OCI-LY7 (cell line): ENCODE data around the gene CENPA. TPM values are rescaled to one million over a fixed set of nuclear protein-coding genes. Genes with fewer than 3 reads are reported as not detected.
A peak's percentile ranks its signal among the peaks of the same experiment; 100 is the strongest.

ENCODE experiments used
- BruUV-seq: library from RNA; stranded (reverse); fragments of 400-500 nt; replicated peaks from 2 replicates; lab custom pipeline; 2021; lab: Mats Ljungman, UMichigan
- CTCF ChIA-PET: fragments of 300-600 bp; sonication (Branson Sonifier 250); formaldehyde crosslinking; loops from one replicate; lab custom pipeline; 2022; ENCODE audit warnings: antibody characterized with exemption; ENCODE audit not compliant: unreplicated experiment; lab: Charles Lee
- POLR2A ChIA-PET: fragments of 300-600 bp; sonication (Branson Sonifier 250); formaldehyde crosslinking; loops from one replicate; lab custom pipeline; 2022; ENCODE audit warnings: antibody characterized with exemption; lab: Charles Lee
- DNase-seq: peaks from one replicate; pipeline ENCODE4 v3.0.0-alpha.2; 2015; ENCODE audit warnings: low spot score
- H2AFZ ChIP-seq: fragments of 200-600 bp; sonication (generic), shearing (Covaris generic); 2 replicates; pipeline ENCODE4 v1.6.1; 2014; ENCODE audit warnings: mild to moderate bottlenecking, antibody characterized with exemption, low read length, moderate library complexity
- H3K27ac ChIP-seq: fragments of 200-600 bp; sonication (generic); 2 replicates; pipeline ENCODE4 v1.5.1; 2014; ENCODE audit warnings: mixed run types, low read depth, mild to moderate bottlenecking, moderate library complexity, low read length, inconsistent platforms; ENCODE audit not compliant: poor library complexity, severe bottlenecking
- H3K36me3 ChIP-seq: fragments of 200-600 bp; sonication (generic); 2 replicates; pipeline ENCODE4 v1.6.1; 2014; ENCODE audit warnings: mild to moderate bottlenecking, antibody characterized with exemption, low read length, moderate library complexity, mixed read lengths; ENCODE audit not compliant: insufficient read depth
- H3K4me1 ChIP-seq: fragments of 200-600 bp; sonication (generic); 2 replicates; pipeline ENCODE4 v1.5.1; 2014; ENCODE audit warnings: mild to moderate bottlenecking, low read length; ENCODE audit not compliant: insufficient read depth, poor library complexity, severe bottlenecking
- H3K4me2 ChIP-seq: fragments of 200-600 bp; sonication (generic); 2 replicates; pipeline ENCODE4 v1.6.1; 2014; ENCODE audit warnings: mild to moderate bottlenecking, low read length
- H3K4me3 ChIP-seq: fragments of 200-600 bp; sonication (generic); 2 replicates; pipeline ENCODE4 v1.5.1; 2014; ENCODE audit warnings: mild to moderate bottlenecking, low read depth, low read length; ENCODE audit not compliant: poor library complexity, severe bottlenecking
- H3K79me2 ChIP-seq: fragments of 200-600 bp; sonication (generic); 2 replicates; pipeline ENCODE4 v1.6.1; 2016; ENCODE audit warnings: low read depth, mild to moderate bottlenecking, low read length, moderate library complexity, mixed read lengths; ENCODE audit not compliant: insufficient read depth
- H3K9me2 ChIP-seq: fragments of 200-600 bp; sonication (generic); 2 replicates; pipeline ENCODE4 v1.6.1; 2016; ENCODE audit warnings: mild to moderate bottlenecking, low read length, mixed read lengths; ENCODE audit not compliant: insufficient read depth
- H3K9me3 ChIP-seq: fragments of 200-600 bp; sonication (generic); 2 replicates; pipeline ENCODE4 v1.6.1; 2014; ENCODE audit warnings: mild to moderate bottlenecking, mixed run types, low read length, mixed read lengths
- H4K20me1 ChIP-seq: fragments of 200-600 bp; sonication (generic); 2 replicates; pipeline ENCODE4 v1.6.1; 2014; ENCODE audit warnings: mild to moderate bottlenecking, antibody characterized with exemption, low read length, moderate library complexity, mixed read lengths; ENCODE audit not compliant: insufficient read depth
- EZH2phosphoT487 ChIP-seq: fragments of 200-600 bp; sonication (generic); IDR thresholded peaks from 2 replicates; pipeline ENCODE4 v1.6.1; 2018; ENCODE audit warnings: low read depth, borderline replicate concordance, mild to moderate bottlenecking, mixed run types, antibody characterized with exemption, low read length, moderate library complexity, mixed read lengths
- intact Hi-C: fragments of 100-400 bp; cut with micrococcal nuclease; formaldehyde crosslinking; loops from one replicate; pipeline ENCODE4 v1.10.0; 2022; ENCODE audit not compliant: unreplicated experiment
- total RNA-seq, 2 experiments: library from RNA; depleted of rRNA in 1 of 2; stranded (reverse); fragments of >200 nt in 1 of 2; shearing (Covaris generic) in 1 of 2; gene quantifications; 2 replicates each; pipeline ENCODE4 v1.2.3, GENCODE V29; 2014 to 2022
- TF ChIP-seq, protein P1 (sequence below): fragments of 200-600 bp; sonication (generic); conservative IDR thresholded peaks from 2 replicates; pipeline ENCODE4 v1.5.1; 2014; ENCODE audit warnings: mild to moderate bottlenecking, antibody characterized with exemption, low read length, moderate library complexity, mixed read lengths

The CENPA gene
- total RNA-seq, 2 experiments from 2014 or later, result 48.2 to 63.6 TPM

DNA sequence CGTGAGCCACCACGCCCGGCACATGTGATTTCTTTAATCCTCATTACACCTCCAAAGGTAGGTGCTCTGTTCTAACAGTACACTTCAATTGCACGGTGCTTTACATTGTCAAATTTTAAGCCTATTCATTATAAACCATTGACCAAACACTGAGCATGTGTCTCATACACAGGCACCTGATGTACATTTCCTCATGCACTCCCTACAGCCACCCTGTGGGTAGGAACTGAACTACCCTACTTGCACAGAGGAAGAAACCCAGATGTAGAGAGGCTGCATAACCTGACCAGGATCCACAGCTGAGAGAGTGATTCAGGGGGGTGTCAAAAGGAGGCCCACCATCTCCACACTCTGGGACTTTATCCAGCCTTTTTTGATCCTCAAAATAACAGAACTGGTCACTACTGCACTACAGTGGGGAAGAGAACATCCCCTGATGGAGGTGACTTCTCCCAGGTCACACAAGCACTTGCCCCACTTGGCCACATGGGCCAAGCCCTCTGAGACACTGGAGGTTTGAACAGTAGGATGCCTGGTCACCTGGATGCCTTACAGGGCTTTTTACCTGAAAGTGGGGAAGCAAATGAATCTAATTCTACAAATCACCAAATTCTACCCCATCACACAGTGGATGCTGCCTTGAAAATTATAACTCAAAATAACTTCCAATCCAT, 55.2 kb downstream of the CENPA start:
- DNase-seq, result peak; percentile 22
- intact Hi-C loops, result no loop called here
- Histone ChIP-seq H2AFZ (no peak overlapping the region), H3K36me3 (no peaks in the 10 kb centered on the region), H3K9me3 (no peaks in the 10 kb centered on the region), H3K4me1 (no peaks in the 10 kb centered on the region), H3K9me2 (no peaks in the 10 kb centered on the region), H3K4me2 (no peak overlapping the region), H3K79me2 (no peaks in the 10 kb centered on the region), H3K4me3 (no peak overlapping the region), H3K27ac (no peak overlapping the region), H4K20me1 (no peaks in the 10 kb centered on the region)
- TF ChIP-seq EZH2phosphoT487, result no peak
- TF ChIP-seq, protein P1, sequence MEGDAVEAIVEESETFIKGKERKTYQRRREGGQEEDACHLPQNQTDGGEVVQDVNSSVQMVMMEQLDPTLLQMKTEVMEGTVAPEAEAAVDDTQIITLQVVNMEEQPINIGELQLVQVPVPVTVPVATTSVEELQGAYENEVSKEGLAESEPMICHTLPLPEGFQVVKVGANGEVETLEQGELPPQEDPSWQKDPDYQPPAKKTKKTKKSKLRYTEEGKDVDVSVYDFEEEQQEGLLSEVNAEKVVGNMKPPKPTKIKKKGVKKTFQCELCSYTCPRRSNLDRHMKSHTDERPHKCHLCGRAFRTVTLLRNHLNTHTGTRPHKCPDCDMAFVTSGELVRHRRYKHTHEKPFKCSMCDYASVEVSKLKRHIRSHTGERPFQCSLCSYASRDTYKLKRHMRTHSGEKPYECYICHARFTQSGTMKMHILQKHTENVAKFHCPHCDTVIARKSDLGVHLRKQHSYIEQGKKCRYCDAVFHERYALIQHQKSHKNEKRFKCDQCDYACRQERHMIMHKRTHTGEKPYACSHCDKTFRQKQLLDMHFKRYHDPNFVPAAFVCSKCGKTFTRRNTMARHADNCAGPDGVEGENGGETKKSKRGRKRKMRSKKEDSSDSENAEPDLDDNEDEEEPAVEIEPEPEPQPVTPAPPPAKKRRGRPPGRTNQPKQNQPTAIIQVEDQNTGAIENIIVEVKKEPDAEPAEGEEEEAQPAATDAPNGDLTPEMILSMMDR, result peak; percentile 40
- ChIA-PET CTCF (no interaction called here), POLR2A (interaction anchor here (0.6 kb wide), 2 partner anchors 137 to 497 kb away, joined by 3 read pairs; no protein-coding TSS in a partner anchor)
- no TSS peak for BruUV-seq

- POLR2A ChIA-PET, result interaction anchor here (0.7 kb wide), 1 partner anchor 143 kb away, joined by 3 read pairs; no protein-coding TSS in a partner anchor
- no TSS peak for BruUV-seq
- H4K20me1 ChIP-seq, result no peaks in the 10 kb centered on the region
- no peak overlapping the region for H3K4me2 ChIP-seq
- H2AFZ ChIP-seq, result no peak overlapping the region
- no peak overlapping the region for H3K27ac ChIP-seq
- no peaks in the 10 kb centered on the region for H3K9me2 ChIP-seq
- TF ChIP-seq, protein P1, result no peak
- TF ChIP-seq EZH2phosphoT487, result no peak
- H3K4me3 ChIP-seq, result no peak overlapping the region
- intact Hi-C loops, result no loop called here
- no peak for DNase-seq
- H3K4me1 ChIP-seq, result no peaks in the 10 kb centered on the region
- CTCF ChIA-PET, result no interaction called here
- no peaks in the 10 kb centered on the region for H3K36me3 ChIP-seq
- no peaks in the 10 kb centered on the region for H3K9me3 ChIP-seq
- no peaks in the 10 kb centered on the region for H3K79me2 ChIP-seq
Measured at GRCh38 chr2:26843041-26843440, 57.2 kb downstream of the CENPA start.

Other genes with a start within 250 kb of the CENPA start
- gene CIB4, start 144.7 kb upstream of the CENPA start, total RNA-seq (2014; rRNA removed; shearing (Covaris generic)), result not detected in 2 replicates
- not detected in 2 replicates for gene CIB4, start 144.7 kb upstream of the CENPA start, total RNA-seq (2022)
- gene KCNK3, start 93.3 kb upstream of the CENPA start, total RNA-seq (2014; rRNA removed; shearing (Covaris generic)), result not detected in 2 replicates
- not detected in 2 replicates for gene KCNK3, start 93.3 kb upstream of the CENPA start, total RNA-seq (2022)
- gene SLC35F6, start 21.8 kb upstream of the CENPA start, total RNA-seq (2014; rRNA removed; shearing (Covaris generic)), result 10.4 and 10.6 TPM in 2 replicates
- 12.9 and 15.0 TPM in 2 replicates for gene SLC35F6, start 21.8 kb upstream of the CENPA start, total RNA-seq (2022)
- gene DPYSL5, start 62.1 kb downstream of the CENPA start, total RNA-seq (2014; rRNA removed; shearing (Covaris generic)), result not detected in 2 replicates
- not detected in 2 replicates for gene DPYSL5, start 62.1 kb downstream of the CENPA start, total RNA-seq (2022)
- not detected in 2 replicates for gene MAPRE3, start 184.6 kb downstream of the CENPA start, total RNA-seq (2014; rRNA removed; shearing (Covaris generic))
- gene MAPRE3, start 184.6 kb downstream of the CENPA start, total RNA-seq (2022), result not detected in 2 replicates
- 32.0 and 32.6 TPM in 2 replicates for gene TMEM214, start 246.9 kb downstream of the CENPA start, total RNA-seq (2014; rRNA removed; shearing (Covaris generic))
- gene TMEM214, start 246.9 kb downstream of the CENPA start, total RNA-seq (2022), result 78.6 and 79.3 TPM in 2 replicates